K562 (cell line): ENCODE results near the gene TSG101. TPM values are rescaled to one million over a fixed set of nuclear protein-coding genes. Genes with fewer than 3 reads are reported as not detected.

Experiments used
- CHD7 ChIP-seq: fragments of 200-600 bp; sonication (generic); IDR thresholded peaks from one replicate; pipeline ENCODE4 v1.6.1; 2012; ENCODE audit warnings: mild to moderate bottlenecking, low read depth, low read length, inconsistent platforms
- HEY1 ChIP-seq: fragments of 250-450 bp; sonication (Bioruptor Pico); IDR thresholded peaks from 2 replicates; pipeline ENCODE4 v1.5.0; 2020; ENCODE audit warnings: mild to moderate bottlenecking, moderate library complexity, borderline replicate concordance
- JUNB ChIP-seq: fragments of 450-650 bp; formaldehyde crosslinking; conservative IDR thresholded peaks from 2 replicates; pipeline ENCODE4 v1.4.0; 2020; ENCODE audit warnings: mild to moderate bottlenecking
- KLF16 ChIP-seq: IDR thresholded peaks from 2 replicates; pipeline ENCODE4 v1.6.1; 2016; ENCODE audit warnings: antibody characterized with exemption
- MBD1 ChIP-seq: fragments of 250-450 bp; sonication (Bioruptor Pico); IDR thresholded peaks from 2 replicates; pipeline ENCODE4 v1.8.0; 2022; ENCODE audit warnings: inconsistent platforms
- MBD2 ChIP-seq: sonication (generic); IDR thresholded peaks from 2 replicates; pipeline ENCODE4 v1.6.1; 2016; ENCODE audit warnings: low read depth, borderline replicate concordance
- MYBL2 ChIP-seq, 2 experiments: fragments of 450-650 bp in 1 of 2; sonication (generic) in 1 of 2; formaldehyde crosslinking in 1 of 2; IDR thresholded peaks; 2 replicates each; pipeline versions ENCODE4 v1.6.1 to v1.8.1; 2017 to 2022; ENCODE audit warnings: borderline replicate concordance in 1 of 2, inconsistent platforms in 1 of 2, low read depth in 1 of 2, mild to moderate bottlenecking in 1 of 2, missing genetic modification reagents in 1 of 2, moderate library complexity in 1 of 2
- NELFE ChIP-seq: IDR thresholded peaks from 2 replicates; pipeline ENCODE4 v1.6.1; 2011; ENCODE audit warnings: mild to moderate bottlenecking; ENCODE audit not compliant: insufficient read depth, insufficient read length
- PHB ChIP-seq: fragments of 250-450 bp; sonication (Bioruptor Pico); IDR thresholded peaks from 2 replicates; pipeline ENCODE4 v1.5.0; 2021
- RAD21 ChIP-seq, 2 experiments: fragments of 250-450 bp in 1 of 2; fragments of 450-650 bp in 1 of 2; sonication (Bioruptor Pico) in 1 of 2; formaldehyde crosslinking in 1 of 2; IDR thresholded peaks in 1 of 2; conservative IDR thresholded peaks in 1 of 2; 2 replicates each; pipeline versions ENCODE4 v1.4.0 to v1.8.0; 2020 to 2022; ENCODE audit warnings: mild to moderate bottlenecking in 2 of 2, moderate library complexity in 1 of 2
- RFX5 ChIP-seq: IDR thresholded peaks from 2 replicates; pipeline ENCODE4 v1.6.1; 2011; ENCODE audit warnings: low read depth, mild to moderate bottlenecking, improper control_type of control experiment, low read length
- SP2 ChIP-seq: IDR thresholded peaks from 2 replicates; pipeline ENCODE4 v1.6.1; 2011; ENCODE audit warnings: mild to moderate bottlenecking, low read depth, low read length, moderate library complexity; ENCODE audit not compliant: poor library complexity, severe bottlenecking; ENCODE audit errors: extremely low read depth
- XRCC4 ChIP-seq: IDR thresholded peaks from one replicate; pipeline ENCODE4 v1.6.1; 2011; ENCODE audit not compliant: insufficient read depth, insufficient read length; ENCODE audit errors: extremely low read depth
- ZNF134 ChIP-seq: fragments of 250-450 bp; sonication (Bioruptor Pico); conservative IDR thresholded peaks from 2 replicates; pipeline ENCODE4 v1.4.0; 2020
- ZNF347 ChIP-seq: fragments of 450-650 bp; formaldehyde crosslinking; IDR thresholded peaks from 2 replicates; pipeline ENCODE4 v1.4.0; 2020; ENCODE audit warnings: low read depth, mild to moderate bottlenecking, moderate library complexity
- polyA plus RNA-seq, 8 experiments: library from polyadenylated mRNA; depleted of rRNA in 4 of 8; stranded (reverse) in 5 of 8; unstranded in 3 of 8; fragments of >200 nt; fragmentation: Nextera tagmentation in 2 of 8; fragmentation: Illumina TruSeq in 1 of 8; extraction: Ambion mirVana in 2 of 8; extraction: Trizol in 1 of 8; gene quantifications; 2 replicates each; pipeline versions ENCODE4 v1.2.1 to v1.2.3, GENCODE V29; 2011 to 2014; ENCODE audit warnings: inconsistent platforms in 1 of 8, missing spikeins in 1 of 8
- total RNA-seq, 7 experiments: library from RNA; depleted of rRNA in 6 of 7; stranded (reverse); fragments of >200 nt in 6 of 7; fragmentation: Illumina TruSeq in 2 of 7; extraction: Trizol in 2 of 7; gene quantifications; 2 replicates each; pipeline versions ENCODE4 v1.2.1 to v1.2.3, GENCODE V29; 2011 to 2021; ENCODE audit warnings: low replicate concordance in 1 of 7

The TSG101 gene
- total and polyA plus RNA-seq, 9 of the 15 experiments (the other 6 are each of a cell fraction or from before 2014, with no cell fraction given), result 24.6 to 141 (median 60.0) TPM

- TF ChIP-seq KLF16, result no peak
- TF ChIP-seq MBD2, result peak; percentile 84
- TF ChIP-seq XRCC4, result no peak
- no peak for TF ChIP-seq CHD7
- no peak for TF ChIP-seq MBD1 (CRISPR knock-in tag)
- no peak for TF ChIP-seq SP2
- TF ChIP-seq PHB (CRISPR knock-in tag), result no peak
- TF ChIP-seq HEY1 (CRISPR knock-in tag), result no peak
- no peak; a peak in 1 of 4 replicates for TF ChIP-seq RAD21 (CRISPR knock-in tag; conservative IDR thresholded peaks at IDR 0.05 in 1 of 2, IDR thresholded peaks at IDR 0.05 in 1 of 2)
- TF ChIP-seq ZNF347 (CRISPR knock-in tag), result no peak
- no peak for TF ChIP-seq RFX5
- TF ChIP-seq MYBL2 (IDR thresholded peaks at IDR 0.05; ENCODE audit: low read depth), result no peak
- TF ChIP-seq MYBL2 (CRISPR knock-in tag; IDR thresholded peaks at IDR 0.05; ENCODE audit: borderline replicate concordance), result no peak
- TF ChIP-seq ZNF134, result no peak
- TF ChIP-seq JUNB (CRISPR knock-in tag), result no peak
- TF ChIP-seq NELFE, result no peak
These were observed at the start of gene TSG101 (continued) for GRCh38 chr11:18526521-18527296.
